ENCODE measurements around the gene GSE1. TPM values are rescaled to one million over a fixed set of nuclear protein-coding genes. Genes with fewer than 3 reads are reported as not detected.

The GSE1 gene
- total and polyA plus RNA-seq, 9 of the 15 experiments (the other 6 are each of a cell fraction or from before 2014, with no cell fraction given): 12.2 to 244 (median 57.9) TPM

DNA sequence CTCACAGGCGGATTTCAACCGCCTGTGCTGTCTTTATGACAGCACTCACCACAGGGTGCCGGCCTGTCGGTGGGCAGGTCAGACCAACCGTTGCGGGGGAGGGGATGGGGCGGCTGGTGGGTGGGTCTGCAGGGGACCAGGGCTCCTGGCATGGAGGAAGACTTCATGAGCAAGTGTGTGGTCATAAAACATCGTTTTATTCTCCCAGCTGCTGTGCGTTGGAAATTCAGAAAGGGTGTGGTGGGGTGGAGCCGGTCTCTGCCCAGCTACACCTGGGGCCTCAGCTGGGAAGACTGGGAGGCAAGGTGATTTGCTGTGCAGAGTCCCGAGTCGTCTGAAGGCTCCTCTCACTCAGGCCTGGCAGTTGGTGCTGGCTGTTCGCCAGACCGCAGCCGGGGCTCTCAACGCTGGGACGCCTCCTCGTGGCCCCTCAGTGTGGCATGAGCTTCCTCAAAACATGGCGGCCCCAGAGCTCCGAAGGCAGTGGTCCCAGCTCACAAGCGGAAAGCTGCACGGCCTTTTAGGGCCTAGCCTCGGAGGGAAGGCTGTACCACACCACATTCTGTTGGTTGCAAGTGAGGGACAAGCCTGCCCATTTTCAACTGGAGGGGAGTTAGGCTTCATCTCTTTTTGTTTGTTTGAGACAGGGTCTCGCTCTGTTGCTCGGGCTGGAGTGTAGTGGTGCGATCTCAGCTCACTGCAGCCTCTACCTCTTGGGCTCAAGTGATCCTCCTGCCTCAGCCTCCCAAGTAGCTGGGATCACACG is 45.8 kb upstream of the GSE1 start (continued):
- TF ChIP-seq CHCHD3 (CRISPR knock-in tag; IDR thresholded peaks at IDR 0.05): 0 out of 2 replicates have a peak, but pooled peaks have one; percentile 26
- TF ChIP-seq AFF4 (CRISPR knock-in tag; IDR thresholded peaks at IDR 0.05): no peak
- no peak for TF ChIP-seq MCM5 (IDR thresholded peaks at IDR 0.05; ENCODE audit: low read depth)
- TF ChIP-seq ZEB2 (IDR thresholded peaks at IDR 0.05): peak; percentile 91
- no peak for TF ChIP-seq PPARD (CRISPR knock-in tag; IDR thresholded peaks at IDR 0.05)
- peak; percentile 81 for TF ChIP-seq POLR2G (IDR thresholded peaks at IDR 0.05; ENCODE audit: low read depth, low read length)
- 0 out of 2 replicates have a peak, but pooled peaks have one; percentile 59 for TF ChIP-seq ZNF707 (CRISPR knock-in tag; conservative IDR thresholded peaks at IDR 0.05)
- TF ChIP-seq USF1 (CRISPR knock-in tag; IDR thresholded peaks at IDR 0.05): peak; percentile 47
- TF ChIP-seq MAFK (IDR thresholded peaks at IDR 0.05; ENCODE audit: low read length): no peak
- TF ChIP-seq, protein P1, sequence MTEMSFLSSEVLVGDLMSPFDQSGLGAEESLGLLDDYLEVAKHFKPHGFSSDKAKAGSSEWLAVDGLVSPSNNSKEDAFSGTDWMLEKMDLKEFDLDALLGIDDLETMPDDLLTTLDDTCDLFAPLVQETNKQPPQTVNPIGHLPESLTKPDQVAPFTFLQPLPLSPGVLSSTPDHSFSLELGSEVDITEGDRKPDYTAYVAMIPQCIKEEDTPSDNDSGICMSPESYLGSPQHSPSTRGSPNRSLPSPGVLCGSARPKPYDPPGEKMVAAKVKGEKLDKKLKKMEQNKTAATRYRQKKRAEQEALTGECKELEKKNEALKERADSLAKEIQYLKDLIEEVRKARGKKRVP (CRISPR knock-in tag; IDR thresholded peaks at IDR 0.05): peak; percentile 57
- TF ChIP-seq, protein P2, sequence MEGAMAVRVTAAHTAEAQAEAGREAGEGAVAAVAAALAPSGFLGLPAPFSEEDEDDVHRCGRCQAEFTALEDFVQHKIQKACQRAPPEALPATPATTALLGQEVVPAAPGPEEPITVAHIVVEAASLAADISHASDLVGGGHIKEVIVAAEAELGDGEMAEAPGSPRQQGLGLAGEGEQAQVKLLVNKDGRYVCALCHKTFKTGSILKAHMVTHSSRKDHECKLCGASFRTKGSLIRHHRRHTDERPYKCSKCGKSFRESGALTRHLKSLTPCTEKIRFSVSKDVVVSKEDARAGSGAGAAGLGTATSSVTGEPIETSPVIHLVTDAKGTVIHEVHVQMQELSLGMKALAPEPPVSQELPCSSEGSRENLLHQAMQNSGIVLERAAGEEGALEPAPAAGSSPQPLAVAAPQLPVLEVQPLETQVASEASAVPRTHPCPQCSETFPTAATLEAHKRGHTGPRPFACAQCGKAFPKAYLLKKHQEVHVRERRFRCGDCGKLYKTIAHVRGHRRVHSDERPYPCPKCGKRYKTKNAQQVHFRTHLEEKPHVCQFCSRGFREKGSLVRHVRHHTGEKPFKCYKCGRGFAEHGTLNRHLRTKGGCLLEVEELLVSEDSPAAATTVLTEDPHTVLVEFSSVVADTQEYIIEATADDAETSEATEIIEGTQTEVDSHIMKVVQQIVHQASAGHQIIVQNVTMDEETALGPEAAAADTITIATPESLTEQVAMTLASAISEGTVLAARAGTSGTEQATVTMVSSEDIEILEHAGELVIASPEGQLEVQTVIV (CRISPR knock-in tag; IDR thresholded peaks at IDR 0.05; ENCODE audit: borderline replicate concordance): no peak
- no peak for TF ChIP-seq CBFA2T2 (conservative IDR thresholded peaks at IDR 0.05)
- TF ChIP-seq HSF4 (CRISPR knock-in tag; IDR thresholded peaks at IDR 0.05; ENCODE audit: borderline replicate concordance): peak; percentile 48; the same call in 1 of the 2 replicates
- peak; percentile 89 for TF ChIP-seq NR4A1 (CRISPR knock-in tag; IDR thresholded peaks at IDR 0.05)
- peak; percentile 92 for TF ChIP-seq NR4A1 (tag; IDR thresholded peaks at IDR 0.05)
